Panc1 (cell line): ENCODE measurements around the gene CORO2B. TPM values are rescaled to one million over a fixed set of nuclear protein-coding genes. Genes with fewer than 3 reads are reported as not detected.

ENCODE experiments used
- ATAC-seq: fragments of 200-7000 bp; cut with Tn5 transposase; 2 replicates; pipeline ENCODE4 v1.9.1; 2020; ENCODE audit warnings: mild to moderate bottlenecking, moderate library complexity
- BruUV-seq: library from RNA; stranded (reverse); fragments of 400-500 nt; replicated peaks from 2 replicates; lab custom pipeline; 2021; lab: Mats Ljungman, UMichigan
- CTCF ChIA-PET: fragments of 300-600 bp; sonication (Branson Sonifier 250); formaldehyde crosslinking; loops from one replicate; lab custom pipeline; 2022; ENCODE audit warnings: antibody characterized with exemption; lab: Charles Lee
- POLR2A ChIA-PET: fragments of 300-600 bp; sonication (Branson Sonifier 250); formaldehyde crosslinking; loops from one replicate; lab custom pipeline; 2022; ENCODE audit warnings: antibody characterized with exemption; lab: Charles Lee
- DNase-seq: peaks from one replicate; pipeline ENCODE4 v3.0.0-alpha.2; 2010; ENCODE audit warnings: low read depth, low spot score
- H3K27ac ChIP-seq: 2 replicates; pipeline ENCODE4 v1.5.1; 2011; ENCODE audit warnings: mild to moderate bottlenecking, low read length, inconsistent platforms
- H3K27me3 ChIP-seq: fragments of 200-500 bp; sonication (Bioruptor generic); 2 replicates; pipeline ENCODE4 v1.6.0; 2014; ENCODE audit warnings: low read length, inconsistent platforms; ENCODE audit not compliant: control insufficient read depth, insufficient read depth
- H3K36me3 ChIP-seq: fragments of 200-500 bp; sonication (Bioruptor generic); 2 replicates; pipeline ENCODE4 v1.5.1; 2014; ENCODE audit warnings: inconsistent platforms, mild to moderate bottlenecking, low read length, moderate library complexity; ENCODE audit not compliant: control insufficient read depth, insufficient read depth
- H3K4me1 ChIP-seq: 2 replicates; pipeline ENCODE4 v1.5.1; 2011; ENCODE audit warnings: inconsistent platforms, mild to moderate bottlenecking, low read length, moderate library complexity; ENCODE audit not compliant: control insufficient read depth, insufficient read depth
- H3K4me3 ChIP-seq, 2 experiments: 2 replicates each; pipeline ENCODE4 v1.5.1; 2011 to 2012; ENCODE audit warnings: low read depth in 2 of 2, low read length in 2 of 2, mild to moderate bottlenecking in 2 of 2, inconsistent platforms in 1 of 2, moderate library complexity in 1 of 2
- H3K9me3 ChIP-seq: fragments of 200-500 bp; sonication (Bioruptor generic); 2 replicates; pipeline ENCODE4 v1.5.1; 2014; ENCODE audit warnings: low read depth, mild to moderate bottlenecking, inconsistent platforms, low read length, moderate library complexity; ENCODE audit not compliant: control insufficient read depth, insufficient read depth
- POLR2AphosphoS5 ChIP-seq: IDR thresholded peaks from 2 replicates; pipeline ENCODE4 v1.6.1; 2012; ENCODE audit warnings: mild to moderate bottlenecking, low read depth, low read length, moderate library complexity
- SIN3A ChIP-seq: IDR thresholded peaks from 2 replicates; pipeline ENCODE4 v1.6.1; 2012; ENCODE audit warnings: low read depth, mild to moderate bottlenecking, low read length, moderate library complexity, borderline replicate concordance; ENCODE audit not compliant: insufficient read depth
- TCF7L2 ChIP-seq: IDR thresholded peaks from 2 replicates; pipeline ENCODE4 v1.6.1; 2011; ENCODE audit warnings: mild to moderate bottlenecking, low read depth, low read length, inconsistent platforms
- in situ Hi-C: cut with HindIII; loops from 2 replicates; pipeline ENCODE4 v1.10.0; 2016; ENCODE audit warnings: low sequenced_read_pairs, low pct_unique_long_range_greater_than_20kb
- intact Hi-C: fragments of 100-400 bp; cut with micrococcal nuclease; formaldehyde crosslinking; loops from one replicate; pipeline ENCODE4 v1.10.0; 2022; ENCODE audit not compliant: unreplicated experiment
- total RNA-seq: library from RNA; stranded (reverse); gene quantifications from one replicate; pipeline ENCODE4 v1.2.1, GENCODE V29; 2021; ENCODE audit not compliant: unreplicated experiment
- TF ChIP-seq, protein P1 (sequence below), 2 experiments: IDR thresholded peaks; 2 replicates each; pipeline ENCODE4 v1.6.1; 2011 to 2012; ENCODE audit warnings: low read depth in 2 of 2, control low read depth in 1 of 2, low read length in 1 of 2, mild to moderate bottlenecking in 1 of 2, moderate library complexity in 1 of 2; ENCODE audit not compliant: insufficient read depth in 1 of 2
- TF ChIP-seq, protein P2 (sequence below): fragments of 450-650 bp; IDR thresholded peaks from 2 replicates; pipeline ENCODE4 v1.5.1; 2017; ENCODE audit warnings: mild to moderate bottlenecking

The CORO2B gene
- total RNA-seq, 1 experiment from 2014 or later: 0.36 TPM

DNA sequence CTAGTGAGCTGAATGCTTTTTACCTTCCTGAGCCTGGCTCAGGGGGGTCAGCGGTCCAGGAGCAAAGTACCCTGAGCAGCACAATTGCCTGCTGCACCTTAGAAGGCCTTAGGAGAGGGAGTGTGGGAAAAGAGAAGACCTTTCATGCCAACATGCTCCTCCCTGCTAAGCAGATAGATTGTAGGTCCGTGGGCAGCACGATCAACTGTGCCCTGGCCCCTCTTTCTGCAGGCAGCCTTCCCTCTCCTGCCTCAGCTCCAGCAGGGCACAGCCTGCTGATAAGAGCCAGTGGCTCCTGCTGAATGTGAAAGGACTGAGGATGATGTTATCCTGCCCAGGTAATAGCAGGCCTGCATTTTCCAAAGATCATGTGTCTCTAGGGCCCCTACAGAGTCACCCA lies 4.1 kb downstream of the CORO2B start:
- ChIA-PET POLR2A (no interaction called here), CTCF (no interaction called here)
- Histone ChIP-seq H3K4me3 (no peak overlapping the region), H3K27me3 (peaks cover 3% of the 10 kb centered on the region), H3K36me3 (no peaks in the 10 kb centered on the region), H3K9me3 (no peaks in the 10 kb centered on the region), H3K27ac (no peak overlapping the region), H3K4me1 (peaks cover 3% of the 10 kb centered on the region; the same call in 1 of the 2 replicates)
- intact Hi-C loops (no loop called here), in situ Hi-C loops (no loop called here)
- no peak for DNase-seq
- BruUV-seq: no TSS peak
- TF ChIP-seq, protein P1, sequence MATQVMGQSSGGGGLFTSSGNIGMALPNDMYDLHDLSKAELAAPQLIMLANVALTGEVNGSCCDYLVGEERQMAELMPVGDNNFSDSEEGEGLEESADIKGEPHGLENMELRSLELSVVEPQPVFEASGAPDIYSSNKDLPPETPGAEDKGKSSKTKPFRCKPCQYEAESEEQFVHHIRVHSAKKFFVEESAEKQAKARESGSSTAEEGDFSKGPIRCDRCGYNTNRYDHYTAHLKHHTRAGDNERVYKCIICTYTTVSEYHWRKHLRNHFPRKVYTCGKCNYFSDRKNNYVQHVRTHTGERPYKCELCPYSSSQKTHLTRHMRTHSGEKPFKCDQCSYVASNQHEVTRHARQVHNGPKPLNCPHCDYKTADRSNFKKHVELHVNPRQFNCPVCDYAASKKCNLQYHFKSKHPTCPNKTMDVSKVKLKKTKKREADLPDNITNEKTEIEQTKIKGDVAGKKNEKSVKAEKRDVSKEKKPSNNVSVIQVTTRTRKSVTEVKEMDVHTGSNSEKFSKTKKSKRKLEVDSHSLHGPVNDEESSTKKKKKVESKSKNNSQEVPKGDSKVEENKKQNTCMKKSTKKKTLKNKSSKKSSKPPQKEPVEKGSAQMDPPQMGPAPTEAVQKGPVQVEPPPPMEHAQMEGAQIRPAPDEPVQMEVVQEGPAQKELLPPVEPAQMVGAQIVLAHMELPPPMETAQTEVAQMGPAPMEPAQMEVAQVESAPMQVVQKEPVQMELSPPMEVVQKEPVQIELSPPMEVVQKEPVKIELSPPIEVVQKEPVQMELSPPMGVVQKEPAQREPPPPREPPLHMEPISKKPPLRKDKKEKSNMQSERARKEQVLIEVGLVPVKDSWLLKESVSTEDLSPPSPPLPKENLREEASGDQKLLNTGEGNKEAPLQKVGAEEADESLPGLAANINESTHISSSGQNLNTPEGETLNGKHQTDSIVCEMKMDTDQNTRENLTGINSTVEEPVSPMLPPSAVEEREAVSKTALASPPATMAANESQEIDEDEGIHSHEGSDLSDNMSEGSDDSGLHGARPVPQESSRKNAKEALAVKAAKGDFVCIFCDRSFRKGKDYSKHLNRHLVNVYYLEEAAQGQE (IDR thresholded peaks at IDR 0.05; ENCODE audit: insufficient read depth in 1 of 2, low read depth in 2 of 2, low read length in 1 of 2): no peak
- TF ChIP-seq POLR2AphosphoS5: no peak
- TF ChIP-seq SIN3A: no peak
- TF ChIP-seq, protein P2, sequence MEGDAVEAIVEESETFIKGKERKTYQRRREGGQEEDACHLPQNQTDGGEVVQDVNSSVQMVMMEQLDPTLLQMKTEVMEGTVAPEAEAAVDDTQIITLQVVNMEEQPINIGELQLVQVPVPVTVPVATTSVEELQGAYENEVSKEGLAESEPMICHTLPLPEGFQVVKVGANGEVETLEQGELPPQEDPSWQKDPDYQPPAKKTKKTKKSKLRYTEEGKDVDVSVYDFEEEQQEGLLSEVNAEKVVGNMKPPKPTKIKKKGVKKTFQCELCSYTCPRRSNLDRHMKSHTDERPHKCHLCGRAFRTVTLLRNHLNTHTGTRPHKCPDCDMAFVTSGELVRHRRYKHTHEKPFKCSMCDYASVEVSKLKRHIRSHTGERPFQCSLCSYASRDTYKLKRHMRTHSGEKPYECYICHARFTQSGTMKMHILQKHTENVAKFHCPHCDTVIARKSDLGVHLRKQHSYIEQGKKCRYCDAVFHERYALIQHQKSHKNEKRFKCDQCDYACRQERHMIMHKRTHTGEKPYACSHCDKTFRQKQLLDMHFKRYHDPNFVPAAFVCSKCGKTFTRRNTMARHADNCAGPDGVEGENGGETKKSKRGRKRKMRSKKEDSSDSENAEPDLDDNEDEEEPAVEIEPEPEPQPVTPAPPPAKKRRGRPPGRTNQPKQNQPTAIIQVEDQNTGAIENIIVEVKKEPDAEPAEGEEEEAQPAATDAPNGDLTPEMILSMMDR: no peak
- no peak for TF ChIP-seq TCF7L2
- no peak for ATAC-seq

DNA sequence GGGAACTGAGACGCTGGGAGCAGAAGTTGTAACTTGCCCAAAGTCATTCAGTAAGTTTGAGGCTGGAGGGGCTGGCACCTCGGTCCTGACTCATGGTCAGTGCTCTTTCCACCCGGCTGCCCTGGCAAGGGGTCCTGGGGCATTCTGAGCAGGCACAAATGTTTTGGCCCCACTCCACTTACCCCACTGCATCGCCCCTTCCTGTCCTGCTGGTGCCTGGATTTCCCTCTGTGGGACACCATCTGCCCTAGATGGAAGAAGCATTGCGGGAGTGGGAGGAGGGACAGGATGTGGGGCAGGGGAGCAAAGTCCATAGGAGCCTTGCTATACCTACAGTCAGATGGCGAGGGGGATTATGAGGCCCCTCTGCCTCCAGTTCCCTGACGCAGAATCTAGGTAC lies 4.5 kb downstream of the CORO2B start:
- CTCF ChIA-PET: no interaction called here

More for the DNA sequence above, 4.5 kb downstream of the CORO2B start:
- Histone ChIP-seq H3K4me3 (no peak overlapping the region), H3K4me1 (peaks cover 3% of the 10 kb centered on the region; the same call in 1 of the 2 replicates), H3K27me3 (no peaks in the 10 kb centered on the region), H3K9me3 (no peaks in the 10 kb centered on the region), H3K27ac (no peak overlapping the region), H3K36me3 (no peaks in the 10 kb centered on the region)
- POLR2A ChIA-PET: no interaction called here
- BruUV-seq: no TSS peak
- TF ChIP-seq, protein P2: no peak
- no peak for TF ChIP-seq POLR2AphosphoS5
- no peak for TF ChIP-seq SIN3A
- no peak for TF ChIP-seq TCF7L2
- TF ChIP-seq, protein P1 (IDR thresholded peaks at IDR 0.05; ENCODE audit: insufficient read depth in 1 of 2, low read depth in 2 of 2, low read length in 1 of 2): no peak
- ATAC-seq (no peak), DNase-seq (no peak)
- intact Hi-C loops: no loop called here
- in situ Hi-C loops: no loop called here
